ENCODE data around the gene USP48.
"Not testable (repeated sequence)": the region's sequence is repeated elsewhere in the genome, so short reads cannot be mapped to it uniquely, and the experiment has no call there.

Gene USP48

GRCh38 chr1:21681426-21681825 is 101.5 kb downstream of the USP48 start:
- in situ Hi-C loops (cut with MboI; ENCODE audit: low pct_unique_long_range_greater_than_20kb, low sequenced_read_pairs, unreplicated experiment): no loop called here
- TF ChIP-seq, protein P1, sequence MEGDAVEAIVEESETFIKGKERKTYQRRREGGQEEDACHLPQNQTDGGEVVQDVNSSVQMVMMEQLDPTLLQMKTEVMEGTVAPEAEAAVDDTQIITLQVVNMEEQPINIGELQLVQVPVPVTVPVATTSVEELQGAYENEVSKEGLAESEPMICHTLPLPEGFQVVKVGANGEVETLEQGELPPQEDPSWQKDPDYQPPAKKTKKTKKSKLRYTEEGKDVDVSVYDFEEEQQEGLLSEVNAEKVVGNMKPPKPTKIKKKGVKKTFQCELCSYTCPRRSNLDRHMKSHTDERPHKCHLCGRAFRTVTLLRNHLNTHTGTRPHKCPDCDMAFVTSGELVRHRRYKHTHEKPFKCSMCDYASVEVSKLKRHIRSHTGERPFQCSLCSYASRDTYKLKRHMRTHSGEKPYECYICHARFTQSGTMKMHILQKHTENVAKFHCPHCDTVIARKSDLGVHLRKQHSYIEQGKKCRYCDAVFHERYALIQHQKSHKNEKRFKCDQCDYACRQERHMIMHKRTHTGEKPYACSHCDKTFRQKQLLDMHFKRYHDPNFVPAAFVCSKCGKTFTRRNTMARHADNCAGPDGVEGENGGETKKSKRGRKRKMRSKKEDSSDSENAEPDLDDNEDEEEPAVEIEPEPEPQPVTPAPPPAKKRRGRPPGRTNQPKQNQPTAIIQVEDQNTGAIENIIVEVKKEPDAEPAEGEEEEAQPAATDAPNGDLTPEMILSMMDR (IDR thresholded peaks at IDR 0.05; ENCODE audit: extremely low read depth, insufficient read depth, missing control alignments): no peak
- no peak for DNase-seq (ENCODE audit: low spot score)

- in situ Hi-C loops (cut with MboI; ENCODE audit: low pct_unique_long_range_greater_than_20kb, low sequenced_read_pairs, unreplicated experiment): no loop called here
- no peak for DNase-seq (ENCODE audit: low spot score)
- TF ChIP-seq, protein P1 (IDR thresholded peaks at IDR 0.05; ENCODE audit: extremely low read depth, insufficient read depth, missing control alignments): no peak
These were observed 102.0 kb downstream of the USP48 start for GRCh38 chr1:21680918-21681317.

GRCh38 chr1:21680381-21680780 is 102.6 kb downstream of the USP48 start:
- TF ChIP-seq, protein P1 (IDR thresholded peaks at IDR 0.05; ENCODE audit: extremely low read depth, insufficient read depth, missing control alignments): no peak
- DNase-seq (ENCODE audit: low spot score): no peak
- in situ Hi-C loops (cut with MboI; ENCODE audit: low pct_unique_long_range_greater_than_20kb, low sequenced_read_pairs, unreplicated experiment): no loop called here

GRCh38 chr1:21677168-21677567 is 105.8 kb downstream of the USP48 start:
- no peak for DNase-seq (ENCODE audit: low spot score)
- in situ Hi-C loops (cut with MboI; ENCODE audit: low pct_unique_long_range_greater_than_20kb, low sequenced_read_pairs, unreplicated experiment): no loop called here

DNA sequence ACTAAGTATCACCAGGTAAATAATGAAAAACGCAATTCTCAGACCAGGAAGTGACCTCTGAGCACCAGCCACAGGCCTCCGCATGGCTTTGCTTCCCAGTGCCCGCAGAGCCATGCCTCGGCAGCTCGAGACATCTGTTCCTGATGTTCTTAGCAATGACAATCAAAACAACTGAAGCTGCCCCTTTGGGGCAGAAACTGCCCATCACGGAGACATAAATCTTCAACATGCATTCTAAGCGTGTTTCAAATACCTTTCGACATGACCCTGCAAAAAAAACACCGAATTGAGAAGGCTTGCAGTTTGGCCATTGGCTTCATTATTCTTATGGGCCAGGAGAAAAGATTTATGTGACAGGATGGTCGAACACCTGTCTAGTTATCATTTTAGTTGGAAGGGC is 108.0 kb downstream of the USP48 start:
- in situ Hi-C loops (cut with MboI; ENCODE audit: low pct_unique_long_range_greater_than_20kb, low sequenced_read_pairs, unreplicated experiment): no loop called here
- TF ChIP-seq, protein P1 (IDR thresholded peaks at IDR 0.05; ENCODE audit: extremely low read depth, insufficient read depth, missing control alignments): no peak
- DNase-seq (ENCODE audit: low spot score): no peak

More at GRCh38 chr1:21677168-21677567, 105.8 kb downstream of the USP48 start:
- TF ChIP-seq, protein P1 (IDR thresholded peaks at IDR 0.05; ENCODE audit: extremely low read depth, insufficient read depth, missing control alignments): no peak

- in situ Hi-C loops (cut with MboI; ENCODE audit: low pct_unique_long_range_greater_than_20kb, low sequenced_read_pairs, unreplicated experiment); DNase-seq (ENCODE audit: low spot score): not testable (repeated sequence)
These were observed 109.1 kb downstream of the USP48 start for GRCh38 chr1:21673853-21674252.

- TF ChIP-seq, protein P1 (IDR thresholded peaks at IDR 0.05; ENCODE audit: extremely low read depth, insufficient read depth, missing control alignments): no peak
- in situ Hi-C loops (cut with MboI; ENCODE audit: low pct_unique_long_range_greater_than_20kb, low sequenced_read_pairs, unreplicated experiment): no loop called here
- DNase-seq (ENCODE audit: low spot score): peak; percentile 14
These were observed 109.6 kb downstream of the USP48 start for GRCh38 chr1:21673277-21673780.

Data from GM13977 (cell line).